ENCODE data around the gene HERPUD2.

DNA sequence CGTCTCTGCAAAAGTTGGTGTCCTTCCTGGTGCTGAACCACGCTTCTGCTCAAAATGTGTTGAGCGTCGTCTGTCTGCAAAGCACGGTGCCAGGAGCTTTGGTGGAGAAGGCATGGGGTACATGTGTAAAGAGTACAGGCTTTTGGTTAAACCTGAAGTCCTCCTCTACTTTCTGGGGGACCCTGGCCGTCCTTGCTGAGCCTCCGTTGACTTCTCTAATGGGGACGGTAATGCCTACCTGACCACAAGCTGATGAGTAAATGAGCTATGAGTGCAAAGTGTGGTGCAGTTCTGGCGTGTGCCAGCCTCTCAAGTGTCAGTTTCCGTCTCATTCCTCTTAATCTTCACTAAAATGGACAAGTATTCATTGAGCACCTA, 527 bp upstream of the HERPUD2 start:
- TF ChIP-seq EZH2 (IDR thresholded peaks at IDR 0.05; ENCODE audit: low read depth, low read length, severe bottlenecking): no peak
- no peak for TF ChIP-seq FOSL1 (IDR thresholded peaks at IDR 0.05; ENCODE audit: insufficient read depth, low read depth, low read length)
- TF ChIP-seq CREB1 (IDR thresholded peaks at IDR 0.05): no peak

All from H1 (cell line).